GM23338 (cell line): ENCODE measurements around the gene PACSIN1. TPM values are rescaled to one million over a fixed set of nuclear protein-coding genes. Genes with fewer than 3 reads are reported as not detected.

Source experiments
- ATAC-seq: fragments of 200-7000 bp; cut with Tn5 transposase; 3 replicates; pipeline ENCODE4 v1.9.1; 2020
- DNase-seq: peaks from one replicate; pipeline ENCODE4 v3.0.0-alpha.2; 2015; ENCODE audit warnings: low spot score
- H2AFZ ChIP-seq: fragments of 200-600 bp; sonication (generic); 2 replicates; pipeline ENCODE4 v1.8.0; 2016; ENCODE audit warnings: antibody characterized with exemption, mild to moderate bottlenecking, moderate library complexity
- H3F3A ChIP-seq: fragments of 200-600 bp; sonication (generic); replicated peaks from 2 replicates; pipeline ENCODE4 v1.8.0; 2017; ENCODE audit warnings: antibody characterized with exemption, mixed run types, low read depth
- H3K27ac ChIP-seq: fragments of 200-600 bp; sonication (generic); 2 replicates; pipeline ENCODE4 v1.6.1; 2016; ENCODE audit warnings: low read depth
- H3K27me3 ChIP-seq: fragments of 200-600 bp; sonication (generic); 2 replicates; pipeline ENCODE4 v1.8.0; 2016; ENCODE audit warnings: mild to moderate bottlenecking, mixed run types, moderate library complexity; ENCODE audit not compliant: insufficient read depth
- H3K36me3 ChIP-seq: fragments of 200-600 bp; sonication (generic); 2 replicates; pipeline ENCODE4 v1.8.0; 2016; ENCODE audit warnings: mild to moderate bottlenecking; ENCODE audit not compliant: insufficient read depth
- H3K4me1 ChIP-seq: fragments of 200-600 bp; sonication (generic); 2 replicates; pipeline ENCODE4 v1.8.0; 2016; ENCODE audit warnings: mild to moderate bottlenecking, moderate library complexity; ENCODE audit not compliant: insufficient read depth
- H3K4me2 ChIP-seq: fragments of 200-600 bp; sonication (generic); 2 replicates; pipeline ENCODE4 v1.7.1; 2017; ENCODE audit warnings: mixed run types
- H3K4me3 ChIP-seq: fragments of 200-600 bp; sonication (generic); 2 replicates; pipeline ENCODE4 v1.6.1; 2016; ENCODE audit warnings: mixed run types
- H3K79me2 ChIP-seq: fragments of 200-600 bp; sonication (generic); replicated peaks from 2 replicates; pipeline ENCODE4 v1.8.0; 2017; ENCODE audit warnings: mild to moderate bottlenecking; ENCODE audit not compliant: insufficient read depth
- H3K9me2 ChIP-seq: fragments of 200-600 bp; sonication (generic); 2 replicates; pipeline ENCODE4 v1.8.0; 2017; ENCODE audit not compliant: insufficient read depth
- H4K20me1 ChIP-seq: fragments of 200-600 bp; sonication (generic); replicated peaks from 2 replicates; pipeline ENCODE4 v1.8.0; 2017; ENCODE audit warnings: mild to moderate bottlenecking; ENCODE audit not compliant: insufficient read depth
- H3K27ac Mint-ChIP-seq: 2 replicates; pipeline ENCODE4 v1.8.0; 2020; ENCODE audit warnings: inconsistent platforms, mild to moderate bottlenecking, moderate library complexity, mixed read lengths
- H3K27me3 Mint-ChIP-seq: 3 replicates; pipeline ENCODE4 v1.8.0; 2022; ENCODE audit warnings: low read depth, mild to moderate bottlenecking, moderate library complexity, mixed read lengths, inconsistent platforms; ENCODE audit not compliant: insufficient read depth, poor library complexity
- H3K36me3 Mint-ChIP-seq: 3 replicates; pipeline ENCODE4 v1.8.0; 2021; ENCODE audit warnings: low read depth, mild to moderate bottlenecking, inconsistent platforms, moderate library complexity, mixed read lengths
- H3K4me1 Mint-ChIP-seq: 3 replicates; pipeline ENCODE4 v1.8.0; 2020; ENCODE audit warnings: mild to moderate bottlenecking, inconsistent platforms, mixed read lengths
- H3K4me3 Mint-ChIP-seq: 3 replicates; pipeline ENCODE4 v1.8.0; 2021; ENCODE audit warnings: moderate library complexity, mild to moderate bottlenecking, inconsistent platforms, mixed read lengths
- H3K9me3 Mint-ChIP-seq: 3 replicates; pipeline ENCODE4 v1.8.0; 2020; ENCODE audit warnings: moderate library complexity, mild to moderate bottlenecking, inconsistent platforms, mixed read lengths
- CREB1 ChIP-seq: fragments of 250-450 bp; sonication (Bioruptor Pico); IDR thresholded peaks from 2 replicates; pipeline ENCODE4 v1.5.0; 2020; ENCODE audit warnings: low read depth, mild to moderate bottlenecking, moderate library complexity
- CTCF ChIP-seq, 2 experiments: fragments of 200-600 bp in 1 of 2; sonication (generic) in 1 of 2; conservative IDR thresholded peaks; 2 replicates each; pipeline versions ENCODE4 v1.5.1 to v1.6.1; 2016 to 2017; ENCODE audit warnings: antibody characterized with exemption in 2 of 2, low read depth in 2 of 2, mild to moderate bottlenecking in 2 of 2, moderate library complexity in 1 of 2
- ETS1 ChIP-seq: IDR thresholded peaks from 2 replicates; pipeline ENCODE4 v1.6.1; 2016; ENCODE audit warnings: antibody characterized with exemption
- EZH2 ChIP-seq: fragments of 200-600 bp; sonication (generic); IDR thresholded peaks from one replicate; pipeline ENCODE4 v1.8.0; 2017; ENCODE audit warnings: antibody characterized with exemption, mild to moderate bottlenecking, low read depth; ENCODE audit not compliant: unreplicated experiment
- EZH2phosphoT487 ChIP-seq: fragments of 200-600 bp; sonication (generic); IDR thresholded peaks from one replicate; pipeline ENCODE4 v1.8.1; 2018; ENCODE audit warnings: antibody characterized with exemption; ENCODE audit not compliant: unreplicated experiment
- JUNB ChIP-seq: IDR thresholded peaks from one replicate; pipeline ENCODE4 v1.6.1; 2016; ENCODE audit warnings: antibody characterized with exemption; ENCODE audit not compliant: unreplicated experiment
- NANOG ChIP-seq: IDR thresholded peaks from 2 replicates; pipeline ENCODE4 v1.6.1; 2016; ENCODE audit warnings: antibody characterized with exemption, borderline replicate concordance
- POLR2AphosphoS5 ChIP-seq: IDR thresholded peaks from 2 replicates; pipeline ENCODE4 v1.6.1; 2016; ENCODE audit warnings: antibody characterized with exemption, low read depth
- REST ChIP-seq: IDR thresholded peaks from one replicate; pipeline ENCODE4 v1.6.1; 2018; ENCODE audit warnings: antibody characterized with exemption; ENCODE audit not compliant: unreplicated experiment
- STAT1 ChIP-seq: IDR thresholded peaks from one replicate; pipeline ENCODE4 v1.6.1; 2016; ENCODE audit warnings: antibody characterized with exemption; ENCODE audit not compliant: unreplicated experiment
- ZNF114 ChIP-seq: fragments of 250-450 bp; sonication (Bioruptor Pico); IDR thresholded peaks from 2 replicates; pipeline ENCODE4 v1.5.0; 2020; ENCODE audit warnings: mild to moderate bottlenecking, moderate library complexity
- ZNF331 ChIP-seq: fragments of 250-450 bp; sonication (Bioruptor Pico); IDR thresholded peaks from 2 replicates; pipeline ENCODE4 v1.5.0; 2020; ENCODE audit warnings: low read depth, mild to moderate bottlenecking, moderate library complexity
- ZNF462 ChIP-seq: fragments of 250-450 bp; sonication (Bioruptor Pico); IDR thresholded peaks from 2 replicates; pipeline ENCODE4 v1.5.0; 2020; ENCODE audit warnings: mild to moderate bottlenecking, moderate library complexity
- polyA plus RNA-seq: library from polyadenylated mRNA; unstranded; fragments of >200 nt; fragmentation: Nextera tagmentation; extraction: Ambion mirVana; gene quantifications from 2 replicates; pipeline ENCODE4 v1.2.1, GENCODE V29; 2016
- total RNA-seq: library from RNA; depleted of rRNA; stranded (reverse); fragments of >200 nt; shearing (Covaris generic); gene quantifications from 2 replicates; pipeline ENCODE4 v1.2.3, GENCODE V29; 2014

The PACSIN1 gene
- total and polyA plus RNA-seq, 2 experiments from 2014 or later = 5.2 to 8.7 TPM

- Histone ChIP-seq H3K27ac (peak overlapping the region; percentile 95), H3F3A (peaks cover 66% of the 10 kb centered on the region), H3K4me1 (peaks cover 16% of the 10 kb centered on the region), H3K79me2 (peaks cover 65% of the 10 kb centered on the region), H3K4me2 (peak overlapping the region; percentile 99; the same call in 1 of the 2 replicates), H3K36me3 (peaks cover 67% of the 10 kb centered on the region), H3K27me3 (no peaks in the 10 kb centered on the region), H4K20me1 (peaks cover 53% of the 10 kb centered on the region), H3K4me3 (peak overlapping the region; percentile 99; the same call in 1 of the 2 replicates), H3K9me2 (no peaks in the 10 kb centered on the region), H2AFZ (no peak overlapping the region)
- no peaks in the 10 kb centered on the region for H3K9me3 Mint-ChIP-seq
- peaks cover 30% of the 10 kb centered on the region for H3K4me1 Mint-ChIP-seq
- ATAC-seq = no peak
- DNase-seq = no peak
- peak overlapping the region; percentile 99 for H3K4me3 Mint-ChIP-seq
- TF ChIP-seq ZNF331 (CRISPR knock-in tag) (no peak), REST (no peak), NANOG (no peak), EZH2phosphoT487 (no peak), JUNB (no peak), ZNF114 (CRISPR knock-in tag) (no peak), EZH2 (no peak), POLR2AphosphoS5 (no peak), ZNF462 (CRISPR knock-in tag) (no peak), ETS1 (no peak), STAT1 (no peak), CTCF (conservative IDR thresholded peaks at IDR 0.05; ENCODE audit: low read depth in 2 of 2) (no peak), CREB1 (CRISPR knock-in tag) (no peak)
- peak overlapping the region; percentile 76; the same call in 1 of the 2 replicates for H3K27ac Mint-ChIP-seq
- H3K27me3 Mint-ChIP-seq = peaks cover 14% of the 10 kb centered on the region
- H3K36me3 Mint-ChIP-seq = peaks cover 76% of the 10 kb centered on the region
Measured at GRCh38 chr6:34423254-34423653, 42.6 kb upstream of the PACSIN1 start.
